CD14-positive monocyte (primary cell): ENCODE data around the gene NPM3. TPM values are rescaled to one million over a fixed set of nuclear protein-coding genes. Genes with fewer than 3 reads are reported as not detected.

ENCODE experiments used
- DNase-seq, 3 donors: peaks; one replicate each; pipeline ENCODE4 v3.0.0-alpha.2; 2011 to 2022
- H2AFZ ChIP-seq: 2 replicates; pipeline ENCODE4 v1.6.0; 2012; ENCODE audit warnings: mild to moderate bottlenecking, low read depth, low read length, inconsistent platforms; ENCODE audit not compliant: insufficient read depth, poor library complexity, severe bottlenecking
- H3K27ac ChIP-seq, 2 donors: 1 replicate in 1 of 2; 2 replicates in 1 of 2; pipeline ENCODE4 v1.5.1; 2012 to 2013; ENCODE audit warnings: low read length in 2 of 2, control low read depth in 1 of 2, inconsistent platforms in 1 of 2, low read depth in 1 of 2, mild to moderate bottlenecking in 1 of 2
- H3K27me3 ChIP-seq, 2 donors: one replicate each; pipeline versions ENCODE4 v1.6.0 to v1.6.1; 2011 to 2013; ENCODE audit warnings: low read length in 2 of 2; ENCODE audit not compliant: control insufficient read depth in 2 of 2, insufficient read depth in 2 of 2
- H3K36me3 ChIP-seq, 2 donors: replicated peaks in 1 of 2; 1 replicate in 1 of 2; 2 replicates in 1 of 2; pipeline versions ENCODE4 v1.5.1 to v1.6.1; 2012 to 2013; ENCODE audit warnings: low read length in 2 of 2, control low read depth in 1 of 2, inconsistent platforms in 1 of 2, mild to moderate bottlenecking in 1 of 2; ENCODE audit not compliant: insufficient read depth in 2 of 2, control insufficient read depth in 1 of 2
- H3K4me1 ChIP-seq, 2 donors: 1 replicate in 1 of 2; 2 replicates in 1 of 2; pipeline versions ENCODE4 v1.5.1 to v1.6.1; 2012 to 2013; ENCODE audit warnings: low read length in 2 of 2, control low read depth in 1 of 2, inconsistent platforms in 1 of 2, mild to moderate bottlenecking in 1 of 2, moderate library complexity in 1 of 2; ENCODE audit not compliant: insufficient read depth in 2 of 2, control insufficient read depth in 1 of 2
- H3K4me2 ChIP-seq: replicated peaks from 2 replicates; pipeline ENCODE3; 2012; ENCODE audit warnings: low read length, moderate library complexity, mild to moderate bottlenecking; ENCODE audit not compliant: poor library complexity, severe bottlenecking; ENCODE audit errors: extremely low read depth
- H3K4me3 ChIP-seq, 3 experiments: fragments of 200-600 bp in 1 of 3; sonication (generic) in 1 of 3; replicated peaks in 1 of 3; 1 replicate in 2 of 3; 2 replicates in 1 of 3; pipeline ENCODE4 v1.5.1; 2011 to 2013; ENCODE audit warnings: low read length in 3 of 3, mild to moderate bottlenecking in 3 of 3, control low read depth in 2 of 3, low read depth in 2 of 3, inconsistent platforms in 1 of 3, moderate library complexity in 1 of 3
- H3K79me2 ChIP-seq: 2 replicates; pipeline ENCODE4 v1.6.0; 2012; ENCODE audit warnings: mild to moderate bottlenecking, control low read depth, inconsistent platforms, low read length, moderate library complexity; ENCODE audit not compliant: insufficient read depth
- H3K9ac ChIP-seq: 2 replicates; pipeline ENCODE4 v1.6.0; 2017; ENCODE audit warnings: low read length, mild to moderate bottlenecking; ENCODE audit not compliant: insufficient read depth, poor library complexity, severe bottlenecking
- H3K9me3 ChIP-seq, 2 donors: replicated peaks in 1 of 2; 1 replicate in 1 of 2; 2 replicates in 1 of 2; pipeline versions ENCODE4 v1.5.1 to v1.6.1; 2012 to 2013; ENCODE audit warnings: low read length in 2 of 2, control low read depth in 1 of 2; ENCODE audit not compliant: control insufficient read depth in 1 of 2, insufficient read depth in 1 of 2
- H4K20me1 ChIP-seq: 2 replicates; pipeline ENCODE4 v1.6.0; 2012; ENCODE audit warnings: mild to moderate bottlenecking, low read length, control low read depth, moderate library complexity; ENCODE audit not compliant: insufficient read depth
- H3K27ac Mint-ChIP-seq, 7 donors: one replicate each; pipeline ENCODE4 v1.8.0; 2020; ENCODE audit warnings: mild to moderate bottlenecking in 7 of 7, mixed read lengths in 7 of 7, moderate library complexity in 6 of 7, inconsistent platforms in 2 of 7
- H3K27me3 Mint-ChIP-seq, 3 donors: one replicate each; pipeline ENCODE4 v1.8.0; 2021 to 2022; ENCODE audit warnings: low read depth in 3 of 3, mild to moderate bottlenecking in 3 of 3, mixed read lengths in 3 of 3, moderate library complexity in 3 of 3, inconsistent platforms in 1 of 3
- H3K36me3 Mint-ChIP-seq, 2 donors: one replicate each; pipeline ENCODE4 v1.8.0; 2020; ENCODE audit warnings: mixed read lengths in 2 of 2, inconsistent platforms in 1 of 2, mild to moderate bottlenecking in 1 of 2
- H3K4me1 Mint-ChIP-seq: one replicate; pipeline ENCODE4 v1.8.0; 2020; ENCODE audit warnings: mild to moderate bottlenecking, mixed read lengths
- H3K4me3 Mint-ChIP-seq, 2 donors: one replicate each; pipeline ENCODE4 v1.8.0; 2020; ENCODE audit warnings: mild to moderate bottlenecking in 2 of 2, mixed read lengths in 2 of 2, moderate library complexity in 1 of 2
- H3K9me3 Mint-ChIP-seq, 7 donors: one replicate each; pipeline ENCODE4 v1.8.0; 2020 to 2022; ENCODE audit warnings: mixed read lengths in 7 of 7, mild to moderate bottlenecking in 6 of 7, moderate library complexity in 6 of 7, inconsistent platforms in 2 of 7
- CTCF ChIP-seq: fragments of 200-600 bp; IDR thresholded peaks from one replicate; pipeline ENCODE4 v1.8.0; 2022; ENCODE audit warnings: antibody characterized with exemption, mild to moderate bottlenecking
- WGBS: methylation state at CpG from one replicate; pipeline ENCODE4 v1.1.5; 2013; ENCODE audit warnings: missing lambda C conversion rate; ENCODE audit not compliant: insufficient coverage; 5-methylcytosine and 5-hydroxymethylcytosine counted together
- intact Hi-C, 2 donors: fragments of 100-400 bp; cut with micrococcal nuclease; formaldehyde crosslinking; loops; one replicate each; pipeline versions ENCODE4 v1.15.0 to v1.15.1; 2023
- polyA plus RNA-seq, 3 donors: library from polyadenylated mRNA; depleted of rRNA in 1 of 3; unstranded in 2 of 3; stranded (reverse) in 1 of 3; fragments of 300-500 nt in 2 of 3; fragments of >200 nt in 1 of 3; fragmentation: Illumina TruSeq in 2 of 3; gene quantifications; 1 replicate in 2 of 3; 2 replicates in 1 of 3; pipeline ENCODE4 v1.2.3, GENCODE V29; 2012 to 2021

NPM3 gene
- polyA plus RNA-seq, 3 donors, result 1.2 to 8.1 (median 3.8) TPM

- Histone ChIP-seq H3K9ac (no peak overlapping the region), H3K36me3 (no peaks in the 10 kb centered on the region), H3K27ac (no peak overlapping the region), H3K9me3 (no peaks in the 10 kb centered on the region), H3K4me1 (no peaks in the 10 kb centered on the region), H4K20me1 (no peaks in the 10 kb centered on the region), H2AFZ (no peak overlapping the region), H3K79me2 (no peaks in the 10 kb centered on the region), H3K4me3 (no peak overlapping the region), H3K27me3 (peaks cover 4 to 15% of the 10 kb centered on the region in 2 donors), H3K4me2 (no peak overlapping the region)
- TF ChIP-seq CTCF, result no peak
- no peaks in the 10 kb centered on the region for H3K9me3 Mint-ChIP-seq
- H3K4me3 Mint-ChIP-seq, result no peak overlapping the region
- no peaks in the 10 kb centered on the region for H3K36me3 Mint-ChIP-seq
- H3K27me3 Mint-ChIP-seq, result peaks cover 20 to 31% (median 25%) of the 10 kb centered on the region in 3 donors
- 91% methylated on average over 13 of the region's 19 CpGs for WGBS
- no peaks in the 10 kb centered on the region for H3K4me1 Mint-ChIP-seq
- no peak for DNase-seq
- intact Hi-C loops, result no loop called here
- no peak overlapping the region for H3K27ac Mint-ChIP-seq
Measured at GRCh38 chr10:101749047-101750016, 33.9 kb downstream of the NPM3 start.

GRCh38 chr10:101748496-101748895 lies 34.8 kb downstream of the NPM3 start:
- Histone ChIP-seq H3K36me3 (no peaks in the 10 kb centered on the region), H3K4me2 (no peak overlapping the region), H4K20me1 (no peaks in the 10 kb centered on the region), H3K4me1 (no peaks in the 10 kb centered on the region), H3K27ac (no peak overlapping the region), H2AFZ (no peak overlapping the region), H3K9me3 (no peaks in the 10 kb centered on the region), H3K27me3 (peaks cover 4 to 11% of the 10 kb centered on the region in 2 donors), H3K4me3 (no peak overlapping the region), H3K79me2 (no peaks in the 10 kb centered on the region), H3K9ac (no peak overlapping the region)
- Mint-ChIP-seq H3K9me3 (no peaks in the 10 kb centered on the region), H3K27me3 (peaks cover 17 to 28% (median 25%) of the 10 kb centered on the region in 3 donors), H3K4me1 (no peaks in the 10 kb centered on the region), H3K27ac (no peak overlapping the region), H3K4me3 (no peak overlapping the region), H3K36me3 (no peaks in the 10 kb centered on the region)
- TF ChIP-seq CTCF, result no peak
- no peak for DNase-seq
- intact Hi-C loops, result no loop called here
- WGBS, result 100% methylated on average over 2 of the region's 3 CpGs
